IMR-90 (cell line): ENCODE data around the gene SLC25A31.

Experiments used
- BHLHE40 ChIP-seq: fragments of 150-350 bp; IDR thresholded peaks from 2 replicates; pipeline ENCODE4 v1.6.1; 2016; ENCODE audit warnings: mild to moderate bottlenecking, low read depth, low read length
- CEBPB ChIP-seq: IDR thresholded peaks from 2 replicates; pipeline ENCODE4 v1.6.1; 2012; ENCODE audit warnings: low read depth, low read length, improper control_type of control experiment
- CTCF ChIP-seq: conservative IDR thresholded peaks from 2 replicates; pipeline ENCODE4 v1.5.1; 2012; ENCODE audit warnings: mild to moderate bottlenecking, low read depth, low read length, improper control_type of control experiment
- MAFK ChIP-seq: IDR thresholded peaks from 2 replicates; pipeline ENCODE4 v1.6.1; 2012; ENCODE audit warnings: low read depth, low read length, improper control_type of control experiment
- POLR2A ChIP-seq: IDR thresholded peaks from 2 replicates; pipeline ENCODE4 v1.6.1; 2012; ENCODE audit warnings: mild to moderate bottlenecking, low read depth, low read length
- RAD21 ChIP-seq: IDR thresholded peaks from 2 replicates; pipeline ENCODE4 v1.6.1; 2012; ENCODE audit warnings: low read length, improper control_type of control experiment
- SMC3 ChIP-seq: fragments of 150-350 bp; IDR thresholded peaks from 2 replicates; pipeline ENCODE4 v1.6.1; 2016; ENCODE audit warnings: low read depth, mild to moderate bottlenecking, antibody characterized with exemption, low read length, moderate library complexity
- TF ChIP-seq, protein P1 (sequence below): fragments of 150-350 bp; IDR thresholded peaks from 2 replicates; pipeline ENCODE4 v1.6.1; 2016; ENCODE audit warnings: low read depth, mild to moderate bottlenecking, low read length, moderate library complexity, borderline replicate concordance

- TF ChIP-seq CTCF, result no peak
- no peak for TF ChIP-seq MAFK
- no peak for TF ChIP-seq BHLHE40
- no peak for TF ChIP-seq SMC3
- TF ChIP-seq POLR2A, result no peak
- TF ChIP-seq, protein P1, sequence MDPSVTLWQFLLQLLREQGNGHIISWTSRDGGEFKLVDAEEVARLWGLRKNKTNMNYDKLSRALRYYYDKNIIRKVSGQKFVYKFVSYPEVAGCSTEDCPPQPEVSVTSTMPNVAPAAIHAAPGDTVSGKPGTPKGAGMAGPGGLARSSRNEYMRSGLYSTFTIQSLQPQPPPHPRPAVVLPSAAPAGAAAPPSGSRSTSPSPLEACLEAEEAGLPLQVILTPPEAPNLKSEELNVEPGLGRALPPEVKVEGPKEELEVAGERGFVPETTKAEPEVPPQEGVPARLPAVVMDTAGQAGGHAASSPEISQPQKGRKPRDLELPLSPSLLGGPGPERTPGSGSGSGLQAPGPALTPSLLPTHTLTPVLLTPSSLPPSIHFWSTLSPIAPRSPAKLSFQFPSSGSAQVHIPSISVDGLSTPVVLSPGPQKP, result no peak
- TF ChIP-seq CEBPB, result no peak
- no peak for TF ChIP-seq RAD21
Observed at GRCh38 chr4:127737295-127737694, 7.1 kb downstream of the SLC25A31 start.
